Type B pancreatic cell (in vitro differentiated cells): ENCODE data around the gene INSIG2. TPM values are rescaled to one million over a fixed set of nuclear protein-coding genes. Genes with fewer than 3 reads are reported as not detected.

Source experiments
- DNase-seq: peaks from one replicate; pipeline ENCODE4 v3.0.0; 2021; ENCODE audit warnings: mixed read lengths; ENCODE audit not compliant: unreplicated experiment; ENCODE audit errors: extremely low spot score
- H3K27ac Mint-ChIP-seq: 2 replicates; pipeline ENCODE4 v1.8.0; 2021; ENCODE audit warnings: mild to moderate bottlenecking, mixed read lengths
- H3K27me3 Mint-ChIP-seq: 2 replicates; pipeline ENCODE4 v1.8.0; 2021; ENCODE audit warnings: mixed read lengths
- H3K36me3 Mint-ChIP-seq: 2 replicates; pipeline ENCODE4 v1.8.0; 2021; ENCODE audit warnings: mixed read lengths
- H3K4me1 Mint-ChIP-seq: one replicate; pipeline ENCODE4 v1.8.0; 2021; ENCODE audit warnings: mixed read lengths; ENCODE audit not compliant: unreplicated experiment
- H3K4me3 Mint-ChIP-seq: 2 replicates; pipeline ENCODE4 v1.8.0; 2021; ENCODE audit warnings: mild to moderate bottlenecking, mixed read lengths
- H3K9me3 Mint-ChIP-seq: 2 replicates; pipeline ENCODE4 v1.8.0; 2021; ENCODE audit warnings: mixed read lengths
- total RNA-seq: library from RNA; stranded (reverse); gene quantifications from 2 replicates; pipeline ENCODE4 v1.2.1, GENCODE V29; 2021; ENCODE audit warnings: low replicate concordance
- TF ChIP-seq, protein P1 (sequence below): fragments of 200-600 bp; sonication (generic); conservative IDR thresholded peaks from 2 replicates; pipeline ENCODE4 v1.5.0; 2021; ENCODE audit warnings: antibody characterized with exemption, mild to moderate bottlenecking

The INSIG2 gene
- total RNA-seq, 1 donor from 2014 or later, result 18.7 TPM

DNA sequence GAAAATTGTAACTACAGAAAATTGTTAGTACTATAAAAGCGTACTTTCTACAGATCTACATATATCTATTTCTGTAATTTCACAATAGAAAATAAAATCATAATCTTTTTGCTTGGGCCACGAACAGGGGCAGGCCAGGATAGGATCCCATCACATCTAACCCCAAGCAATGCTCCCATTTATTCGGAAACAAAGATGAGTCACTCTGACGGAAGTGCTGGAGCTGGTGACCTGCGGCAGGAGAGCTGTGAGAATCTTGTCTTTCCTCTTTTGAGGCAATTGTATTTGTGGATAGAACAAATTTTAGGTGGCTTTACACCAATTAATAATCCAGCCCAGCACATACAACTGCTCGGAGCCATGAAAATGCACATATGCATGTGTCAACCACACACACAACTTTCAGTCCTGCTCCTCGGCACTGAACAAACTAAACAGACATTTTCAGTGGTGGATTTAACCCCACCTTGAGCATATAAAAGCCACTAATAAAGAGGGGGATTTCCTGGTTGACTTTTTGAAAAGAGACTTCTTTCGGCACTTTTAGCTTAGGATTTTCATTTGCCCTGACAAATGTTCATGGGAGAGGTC lies 22.3 kb upstream of the INSIG2 start:
- Mint-ChIP-seq H3K27me3 (peaks cover 26% of the 10 kb centered on the region), H3K4me3 (no peak overlapping the region), H3K27ac (no peak overlapping the region), H3K36me3 (no peaks in the 10 kb centered on the region), H3K9me3 (no peaks in the 10 kb centered on the region), H3K4me1 (no peaks in the 10 kb centered on the region)
- DNase-seq, result no peak
- TF ChIP-seq, protein P1, sequence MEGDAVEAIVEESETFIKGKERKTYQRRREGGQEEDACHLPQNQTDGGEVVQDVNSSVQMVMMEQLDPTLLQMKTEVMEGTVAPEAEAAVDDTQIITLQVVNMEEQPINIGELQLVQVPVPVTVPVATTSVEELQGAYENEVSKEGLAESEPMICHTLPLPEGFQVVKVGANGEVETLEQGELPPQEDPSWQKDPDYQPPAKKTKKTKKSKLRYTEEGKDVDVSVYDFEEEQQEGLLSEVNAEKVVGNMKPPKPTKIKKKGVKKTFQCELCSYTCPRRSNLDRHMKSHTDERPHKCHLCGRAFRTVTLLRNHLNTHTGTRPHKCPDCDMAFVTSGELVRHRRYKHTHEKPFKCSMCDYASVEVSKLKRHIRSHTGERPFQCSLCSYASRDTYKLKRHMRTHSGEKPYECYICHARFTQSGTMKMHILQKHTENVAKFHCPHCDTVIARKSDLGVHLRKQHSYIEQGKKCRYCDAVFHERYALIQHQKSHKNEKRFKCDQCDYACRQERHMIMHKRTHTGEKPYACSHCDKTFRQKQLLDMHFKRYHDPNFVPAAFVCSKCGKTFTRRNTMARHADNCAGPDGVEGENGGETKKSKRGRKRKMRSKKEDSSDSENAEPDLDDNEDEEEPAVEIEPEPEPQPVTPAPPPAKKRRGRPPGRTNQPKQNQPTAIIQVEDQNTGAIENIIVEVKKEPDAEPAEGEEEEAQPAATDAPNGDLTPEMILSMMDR, result no peak

DNA sequence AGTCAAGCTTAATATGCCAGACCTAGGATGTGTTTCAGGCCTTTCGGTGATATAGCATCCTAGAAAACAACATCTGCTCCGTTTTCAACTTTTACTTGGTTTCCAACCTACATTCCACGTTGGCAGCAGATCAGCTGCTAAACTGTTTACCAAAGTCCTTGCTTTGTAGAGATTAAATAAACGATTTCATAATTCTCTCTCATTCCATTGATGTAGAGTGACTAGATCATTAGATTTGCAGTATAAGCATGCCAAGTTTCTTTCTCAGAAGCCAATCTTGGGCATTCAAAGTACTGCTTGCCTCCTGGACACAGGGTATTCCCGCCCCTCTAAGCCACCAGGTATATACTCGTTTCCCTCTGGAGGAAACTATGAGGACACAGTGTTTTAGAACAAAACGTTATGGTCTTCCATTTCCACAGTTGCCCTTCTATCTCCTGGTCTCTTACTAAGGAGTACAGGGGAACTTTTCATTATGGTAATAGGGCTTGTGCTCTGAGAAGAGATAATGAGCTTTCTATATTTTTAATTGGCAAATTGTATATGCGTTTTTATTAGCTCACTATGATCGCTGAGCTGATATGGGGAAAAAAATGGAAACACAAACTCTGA lies 10.5 kb upstream of the INSIG2 start:
- Mint-ChIP-seq H3K27ac (no peak overlapping the region), H3K4me1 (no peaks in the 10 kb centered on the region), H3K9me3 (no peaks in the 10 kb centered on the region), H3K27me3 (peaks cover 41% of the 10 kb centered on the region), H3K4me3 (no peak overlapping the region), H3K36me3 (no peaks in the 10 kb centered on the region)
- DNase-seq, result no peak
- TF ChIP-seq, protein P1, result no peak

DNA sequence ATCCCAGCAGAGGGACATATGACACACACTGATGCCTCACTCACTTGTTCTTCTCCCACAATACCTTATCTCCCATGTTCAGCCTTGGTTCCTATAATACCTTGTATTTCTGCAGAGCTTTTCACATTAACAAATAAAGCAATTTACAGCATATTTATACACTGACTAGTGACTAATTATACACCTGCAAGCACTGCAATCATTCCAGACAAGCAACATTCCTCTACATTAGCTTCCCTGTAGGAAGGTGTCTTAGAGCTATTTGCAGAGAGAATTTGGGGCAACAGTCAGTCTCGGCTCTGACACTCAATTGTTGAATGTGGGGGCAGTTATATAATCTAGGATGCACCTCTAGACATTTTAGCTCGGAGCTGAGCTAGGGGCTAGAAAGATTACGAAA lies 9.5 kb upstream of the INSIG2 start:
- no peak for DNase-seq
- Mint-ChIP-seq H3K4me3 (peak overlapping the region; percentile 24), H3K36me3 (no peaks in the 10 kb centered on the region), H3K27me3 (peaks cover 41% of the 10 kb centered on the region), H3K9me3 (no peaks in the 10 kb centered on the region), H3K27ac (peak overlapping the region; percentile 78), H3K4me1 (no peaks in the 10 kb centered on the region)
- TF ChIP-seq, protein P1, result no peak

DNA sequence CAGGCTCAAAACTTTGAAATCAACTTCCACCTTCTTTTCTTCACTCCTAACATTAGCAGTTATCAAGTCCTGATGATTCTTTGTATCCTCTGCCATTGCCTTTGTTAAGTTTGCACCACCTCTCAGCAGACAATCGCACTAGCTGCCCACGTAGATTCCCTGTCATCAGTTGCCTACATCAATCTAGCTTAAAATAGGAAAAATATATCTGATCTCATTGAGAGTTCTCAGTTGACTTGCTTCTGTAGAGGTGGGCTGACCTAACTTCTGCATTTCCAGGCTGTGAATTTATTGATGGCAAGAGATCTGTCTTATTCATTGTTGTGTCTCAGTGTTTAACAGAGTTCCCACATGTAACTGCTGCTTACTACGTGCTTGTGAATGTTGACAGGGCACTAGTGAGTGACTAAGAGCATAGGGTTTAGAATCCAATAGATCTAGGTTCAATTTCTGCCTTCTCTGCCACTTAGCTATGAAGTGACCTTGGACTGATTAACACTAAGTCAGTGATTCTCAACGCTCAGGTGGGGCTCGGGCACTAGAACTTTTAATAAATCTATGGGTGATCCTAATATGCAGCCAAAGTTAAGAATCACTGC lies 3.7 kb upstream of the INSIG2 start:
- DNase-seq, result no peak
- Mint-ChIP-seq H3K9me3 (no peaks in the 10 kb centered on the region), H3K27ac (no peak overlapping the region), H3K36me3 (no peaks in the 10 kb centered on the region), H3K4me1 (no peaks in the 10 kb centered on the region), H3K4me3 (no peak overlapping the region), H3K27me3 (peaks cover 26% of the 10 kb centered on the region)
- TF ChIP-seq, protein P1, result no peak

DNA sequence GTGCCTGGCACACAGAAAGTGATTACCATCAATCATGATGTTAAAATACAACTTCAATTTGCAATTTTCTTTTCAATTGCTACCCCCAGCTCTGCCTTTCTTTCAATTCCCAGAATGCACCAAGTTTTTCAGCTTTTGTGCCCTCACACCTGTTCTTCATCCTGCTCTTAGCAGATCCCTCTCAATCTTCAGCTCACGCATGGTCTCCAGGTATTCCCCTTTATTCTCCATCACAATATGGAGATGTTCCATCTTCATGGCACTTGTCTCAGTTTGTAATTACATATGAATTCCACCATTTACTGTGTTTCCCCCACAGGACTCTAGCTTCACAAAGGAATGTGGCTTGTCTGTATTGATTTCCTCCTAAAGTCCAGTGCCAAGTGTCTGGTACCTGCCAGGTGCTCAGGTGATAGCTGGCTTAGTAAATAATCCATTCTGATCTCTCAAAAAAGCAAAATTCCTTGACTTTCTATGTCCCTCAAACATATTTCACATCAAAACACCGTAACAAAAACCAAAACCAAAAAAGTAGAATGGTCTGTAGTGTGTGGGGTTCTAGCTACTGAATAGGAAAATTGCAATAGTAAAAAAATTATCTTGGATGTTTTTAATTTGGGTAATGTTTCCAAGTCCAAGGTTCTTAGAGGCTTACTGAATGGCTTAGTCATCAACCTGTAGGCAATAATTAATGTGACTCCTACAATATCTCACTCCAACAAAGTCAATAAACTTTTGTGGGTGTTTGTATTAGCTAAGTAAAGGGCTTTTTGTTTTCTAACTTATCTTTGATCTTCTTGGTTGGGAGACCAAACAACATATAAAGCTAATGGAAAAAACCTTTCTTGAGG lies 2.9 kb upstream of the INSIG2 start:
- Mint-ChIP-seq H3K36me3 (no peaks in the 10 kb centered on the region), H3K4me3 (no peak overlapping the region), H3K4me1 (peaks cover 5% of the 10 kb centered on the region), H3K9me3 (no peaks in the 10 kb centered on the region), H3K27me3 (peaks cover 23% of the 10 kb centered on the region), H3K27ac (no peak overlapping the region)
- no peak for DNase-seq
- TF ChIP-seq, protein P1, result no peak
